Peyer's patch (tissue), 4 donors: ENCODE data around the gene PPP1R1B. TPM values are rescaled to one million over a fixed set of nuclear protein-coding genes. Genes with fewer than 3 reads are reported as not detected.
A peak's percentile ranks its signal among the peaks of the same experiment; 100 is the strongest.
"Not testable (repeated sequence)": the region's sequence is repeated elsewhere in the genome, so short reads cannot be mapped to it uniquely, and the experiment has no call there.

Source experiments
- DNase-seq, 3 donors: peaks; one replicate each; pipeline ENCODE4 v3.0.0-alpha.2; 2017 to 2019
- H3K27ac ChIP-seq, 4 donors: fragments of 200-600 bp; sonication (generic); one replicate each; pipeline ENCODE4 v1.5.1; 2016 to 2019
- H3K27me3 ChIP-seq, 2 donors: fragments of 200-600 bp; sonication (generic); one replicate each; pipeline ENCODE4 v1.5.1; 2019
- H3K36me3 ChIP-seq, 3 donors: fragments of 200-600 bp; sonication (generic); one replicate each; pipeline ENCODE4 v1.5.1; 2016 to 2019
- H3K4me1 ChIP-seq, 4 donors: fragments of 200-600 bp; sonication (generic); one replicate each; pipeline ENCODE4 v1.5.1; 2016 to 2019
- H3K4me3 ChIP-seq, 4 donors: fragments of 200-600 bp; sonication (generic); 1 replicate in 3 of 4; 2 replicates in 1 of 4; pipeline ENCODE4 v1.5.1; 2016 to 2019; ENCODE audit warnings: mild to moderate bottlenecking in 1 of 4
- H3K9me3 ChIP-seq, 4 donors: fragments of 200-600 bp; sonication (generic); one replicate each; pipeline ENCODE4 v1.5.1; 2016 to 2019; ENCODE audit warnings: mild to moderate bottlenecking in 1 of 4
- POLR2A ChIP-seq, 2 donors: fragments of 450-650 bp; IDR thresholded peaks; one replicate each; pipeline ENCODE4 v1.5.1; 2017; ENCODE audit warnings: antibody characterized with exemption in 2 of 2, mild to moderate bottlenecking in 2 of 2, moderate library complexity in 2 of 2
- total RNA-seq, 4 donors: library from RNA; depleted of rRNA; stranded (reverse); fragments of >200 nt; gene quantifications; one replicate each; pipeline ENCODE4 v1.1.0, GENCODE V29; 2016
- TF ChIP-seq, protein P1 (sequence below), 6 experiments: fragments of 450-650 bp in 4 of 6; fragments of 200-600 bp in 2 of 6; sonication (generic) in 1 of 6; IDR thresholded peaks; one replicate each; pipeline ENCODE4 v1.5.1; 2017 to 2019; ENCODE audit warnings: antibody characterized with exemption in 6 of 6, mild to moderate bottlenecking in 3 of 6, moderate library complexity in 1 of 6

Gene PPP1R1B
- total RNA-seq, 4 donors from 2014 or later = 71.8 to 161 (median 125) TPM

DNA sequence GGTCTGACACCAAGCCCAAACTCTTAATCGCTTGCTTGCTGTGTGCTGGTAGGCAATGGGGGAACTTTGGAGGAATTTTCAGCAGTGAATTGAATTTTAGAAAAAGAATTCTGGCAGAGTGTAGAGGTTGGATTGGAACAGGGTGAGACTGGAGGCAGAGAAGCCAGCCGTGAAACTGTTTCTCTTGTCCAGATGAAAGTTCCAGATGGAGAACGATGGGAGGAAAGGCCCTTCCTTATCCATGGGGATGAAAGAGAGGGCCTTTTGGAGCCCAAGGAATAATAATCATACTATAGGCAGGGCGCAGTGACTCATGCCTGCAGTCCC, 45.0 kb upstream of the PPP1R1B start:
- no peaks in the 10 kb centered on the region for H3K36me3 ChIP-seq
- no peaks in the 10 kb centered on the region for H3K4me1 ChIP-seq
- no peak for TF ChIP-seq POLR2A (IDR thresholded peaks at IDR 0.05)
- TF ChIP-seq, protein P1, sequence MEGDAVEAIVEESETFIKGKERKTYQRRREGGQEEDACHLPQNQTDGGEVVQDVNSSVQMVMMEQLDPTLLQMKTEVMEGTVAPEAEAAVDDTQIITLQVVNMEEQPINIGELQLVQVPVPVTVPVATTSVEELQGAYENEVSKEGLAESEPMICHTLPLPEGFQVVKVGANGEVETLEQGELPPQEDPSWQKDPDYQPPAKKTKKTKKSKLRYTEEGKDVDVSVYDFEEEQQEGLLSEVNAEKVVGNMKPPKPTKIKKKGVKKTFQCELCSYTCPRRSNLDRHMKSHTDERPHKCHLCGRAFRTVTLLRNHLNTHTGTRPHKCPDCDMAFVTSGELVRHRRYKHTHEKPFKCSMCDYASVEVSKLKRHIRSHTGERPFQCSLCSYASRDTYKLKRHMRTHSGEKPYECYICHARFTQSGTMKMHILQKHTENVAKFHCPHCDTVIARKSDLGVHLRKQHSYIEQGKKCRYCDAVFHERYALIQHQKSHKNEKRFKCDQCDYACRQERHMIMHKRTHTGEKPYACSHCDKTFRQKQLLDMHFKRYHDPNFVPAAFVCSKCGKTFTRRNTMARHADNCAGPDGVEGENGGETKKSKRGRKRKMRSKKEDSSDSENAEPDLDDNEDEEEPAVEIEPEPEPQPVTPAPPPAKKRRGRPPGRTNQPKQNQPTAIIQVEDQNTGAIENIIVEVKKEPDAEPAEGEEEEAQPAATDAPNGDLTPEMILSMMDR (IDR thresholded peaks at IDR 0.05) = no peak
- DNase-seq = no peak
- H3K9me3 ChIP-seq = no peaks in the 10 kb centered on the region
- no peak overlapping the region for H3K27ac ChIP-seq
- no peak overlapping the region for H3K4me3 ChIP-seq
- H3K27me3 ChIP-seq = no peaks in the 10 kb centered on the region

DNA sequence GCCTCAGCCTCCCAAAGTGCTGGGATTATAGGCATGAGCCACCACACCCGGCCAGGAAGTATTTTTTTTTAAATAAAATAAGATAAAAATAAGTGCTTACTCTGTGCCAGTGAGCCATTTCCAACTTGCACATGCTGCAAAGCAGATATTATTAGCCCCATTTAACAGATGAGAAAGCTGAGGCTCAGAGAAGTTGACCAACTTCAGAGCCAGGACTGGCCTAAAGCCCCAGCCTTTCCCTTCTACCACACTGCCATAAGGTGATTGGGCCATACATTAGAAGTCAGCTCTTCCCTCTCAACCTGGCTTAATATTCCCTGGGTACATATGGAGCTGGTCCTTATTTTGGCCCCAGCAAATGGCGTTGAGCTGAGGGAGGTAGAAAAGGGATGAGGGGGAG, 44.1 kb upstream of the PPP1R1B start:
- no peak for TF ChIP-seq POLR2A (IDR thresholded peaks at IDR 0.05)
- TF ChIP-seq, protein P1 (IDR thresholded peaks at IDR 0.05) = no peak
- Histone ChIP-seq H3K27me3 (no peaks in the 10 kb centered on the region), H3K4me3 (no peak overlapping the region), H3K27ac (no peak overlapping the region), H3K4me1 (no peaks in the 10 kb centered on the region), H3K9me3 (no peaks in the 10 kb centered on the region), H3K36me3 (no peaks in the 10 kb centered on the region)
- no peak for DNase-seq

DNA sequence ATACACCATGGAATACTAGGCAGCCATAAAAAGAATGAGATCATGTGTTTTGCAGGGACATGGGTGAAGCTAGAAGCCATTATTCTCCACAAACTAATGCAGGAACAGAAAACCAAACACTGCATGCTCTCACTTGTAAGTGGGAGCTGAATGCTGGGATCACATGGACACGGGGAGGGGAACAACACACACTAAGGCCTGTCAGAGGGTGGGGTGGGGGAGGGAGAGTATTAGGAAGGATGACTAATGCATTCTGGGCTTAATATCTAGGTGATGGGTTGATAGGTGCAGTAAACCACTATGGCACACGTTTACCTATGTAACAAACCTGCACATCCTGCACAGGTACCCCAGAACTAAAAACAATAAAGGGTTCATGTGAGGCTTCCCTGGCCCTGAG, 36.6 kb upstream of the PPP1R1B start:
- not testable (repeated sequence) for H3K27ac ChIP-seq, H3K27me3 ChIP-seq, DNase-seq, H3K9me3 ChIP-seq, H3K4me3 ChIP-seq, H3K4me1 ChIP-seq, H3K36me3 ChIP-seq

DNA sequence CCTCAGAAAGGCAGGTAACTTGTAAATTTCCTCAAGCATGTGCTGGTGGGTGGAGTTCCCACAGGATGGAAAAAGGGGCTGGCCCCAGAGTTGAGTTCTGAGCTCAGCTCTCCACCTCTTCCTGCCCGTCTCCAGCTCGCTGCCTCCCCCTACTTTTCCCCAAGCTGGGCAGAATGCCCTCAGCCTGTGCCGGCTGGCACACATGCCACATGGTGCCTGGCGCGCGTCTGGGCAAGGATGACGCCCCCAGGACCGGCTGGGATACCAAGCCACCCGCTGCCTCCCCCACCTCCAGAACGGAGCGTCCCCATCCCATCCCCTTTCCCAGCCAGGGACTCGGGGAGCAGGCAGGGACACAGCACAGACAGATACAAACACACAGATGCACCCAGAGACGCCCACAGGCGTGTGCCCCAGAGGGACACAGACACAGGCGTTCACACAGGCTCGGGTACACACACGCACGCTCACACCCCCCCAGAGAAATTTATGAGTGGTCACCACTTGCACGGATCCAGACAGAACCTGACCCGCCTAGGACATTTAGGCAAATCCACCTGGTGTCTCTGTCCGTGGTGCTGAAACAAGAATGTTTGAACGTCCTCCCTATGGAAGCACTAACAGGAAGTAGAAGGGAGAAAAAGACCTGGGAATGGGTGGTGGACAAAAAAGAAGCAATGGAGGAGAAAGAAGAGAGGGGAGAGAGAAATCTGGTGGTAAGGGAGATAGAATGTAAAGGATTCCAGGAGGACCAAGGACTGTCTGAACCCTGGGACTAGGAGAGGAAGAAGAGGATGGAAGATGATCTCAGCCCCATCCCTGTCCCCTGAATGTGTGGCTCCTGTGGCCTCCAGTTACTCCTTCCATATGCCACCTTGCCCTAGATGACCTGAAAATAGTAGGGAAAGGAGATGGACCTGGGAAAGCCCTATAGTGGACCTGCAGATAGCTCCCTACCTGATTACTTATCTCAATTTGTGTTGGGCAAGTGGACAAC, 34.5 kb upstream of the PPP1R1B start:
- no peaks in the 10 kb centered on the region for H3K4me1 ChIP-seq
- DNase-seq = peak in 1 of 3 donors; percentile 59
- no peak for TF ChIP-seq POLR2A (IDR thresholded peaks at IDR 0.05)
- TF ChIP-seq, protein P1 (IDR thresholded peaks at IDR 0.05) = no peak
- no peaks in the 10 kb centered on the region for H3K9me3 ChIP-seq
- H3K4me3 ChIP-seq = no peak overlapping the region
- no peak overlapping the region for H3K27ac ChIP-seq
- H3K27me3 ChIP-seq = peaks cover 0 to 18% of the 10 kb centered on the region in 2 donors
- H3K36me3 ChIP-seq = no peaks in the 10 kb centered on the region

DNA sequence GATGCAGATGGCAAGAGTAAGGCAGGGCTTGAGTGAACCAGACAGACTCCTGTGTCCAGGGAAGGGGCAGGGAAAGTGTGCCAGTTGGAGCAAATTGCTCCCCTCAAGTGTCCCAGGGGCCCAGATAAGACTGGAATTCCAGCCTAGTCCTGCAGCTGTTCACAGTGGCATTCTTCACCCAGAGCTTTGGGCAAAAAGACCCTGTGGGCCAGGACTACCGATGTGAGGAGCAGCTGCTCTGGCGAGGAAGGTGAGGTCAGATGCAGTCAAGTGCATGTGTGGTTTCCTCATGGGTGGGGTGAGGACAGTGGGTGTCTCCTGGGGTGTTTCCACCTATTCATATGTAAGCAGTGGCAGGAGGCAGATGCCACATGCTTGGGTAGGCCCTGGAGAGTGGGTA, 33.4 kb upstream of the PPP1R1B start:
- no peak for DNase-seq
- peaks cover 0 to 29% of the 10 kb centered on the region in 2 donors for H3K27me3 ChIP-seq
- TF ChIP-seq, protein P1 (IDR thresholded peaks at IDR 0.05) = no peak
- no peak for TF ChIP-seq POLR2A (IDR thresholded peaks at IDR 0.05)

DNA sequence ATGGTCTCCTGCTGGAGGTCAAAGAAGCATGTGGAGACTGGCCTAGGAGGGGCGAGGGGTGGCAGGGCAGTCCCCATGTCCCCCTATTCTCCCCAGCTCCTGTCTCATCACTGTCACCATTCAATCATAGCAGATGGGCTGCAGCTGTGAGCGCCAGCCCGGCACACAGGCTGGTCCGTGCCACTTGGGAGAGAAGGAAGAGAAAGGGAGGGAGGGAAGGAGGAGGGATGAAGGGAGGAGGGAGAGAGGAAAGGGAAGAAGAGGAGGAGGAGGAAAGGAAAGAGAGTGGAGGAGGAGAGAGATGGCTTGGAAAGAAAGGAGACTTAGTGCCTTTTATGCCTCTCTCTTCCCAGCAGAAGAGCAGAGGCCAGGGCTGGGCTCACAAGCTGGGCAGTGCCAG, 31.5 kb upstream of the PPP1R1B start:
- Histone ChIP-seq H3K4me3 (no peak overlapping the region), H3K27me3 (peaks cover 0 to 48% of the 10 kb centered on the region in 2 donors), H3K9me3 (peaks cover 0 to 4% (median 0%) of the 10 kb centered on the region in 4 donors), H3K27ac (no peak overlapping the region), H3K4me1 (peaks cover 0 to 15% (median 0%) of the 10 kb centered on the region in 4 donors), H3K36me3 (no peaks in the 10 kb centered on the region)
- TF ChIP-seq, protein P1 (IDR thresholded peaks at IDR 0.05) = no peak
- no peak for TF ChIP-seq POLR2A (IDR thresholded peaks at IDR 0.05)
- DNase-seq = no peak

More for the DNA sequence above, 33.4 kb upstream of the PPP1R1B start:
- Histone ChIP-seq H3K27ac (no peak overlapping the region), H3K4me3 (no peak overlapping the region), H3K9me3 (no peaks in the 10 kb centered on the region), H3K36me3 (no peaks in the 10 kb centered on the region), H3K4me1 (peaks cover 0 to 3% (median 0%) of the 10 kb centered on the region in 4 donors)
